HepG2 (cell line): ENCODE results near the gene RAET1E. TPM values are rescaled to one million over a fixed set of nuclear protein-coding genes. Genes with fewer than 3 reads are reported as not detected.

Experiments used
- ATAC-seq: fragments of 200-7000 bp; cut with Tn5 transposase; 3 replicates; pipeline ENCODE4 v1.9.1; 2020; ENCODE audit warnings: mild to moderate bottlenecking, moderate library complexity
- BruUV-seq: library from RNA; stranded (reverse); fragments of 400-500 nt; replicated peaks from 2 replicates; lab custom pipeline; 2021; lab: Mats Ljungman, UMichigan
- CTCF ChIA-PET: fragments of 300-600 bp; formaldehyde crosslinking; extraction: SDS; loops from one replicate; lab custom pipeline; 2021; ENCODE audit warnings: low total read pairs, inconsistent platforms, low intra/inter-chr PET ratio; lab: Yijun Ruan, JAX
- POLR2A ChIA-PET: fragments of 350-600 bp; sonication (Branson Sonifier 250); formaldehyde crosslinking; loops from one replicate; lab custom pipeline; 2020; ENCODE audit warnings: antibody characterized with exemption, inconsistent platforms; lab: Yijun Ruan, JAX
- DNase-seq: peaks from one replicate; pipeline ENCODE4 v3.0.0-alpha.2; 2015; ENCODE audit warnings: low spot score
- FAIRE-seq: peaks from 3 replicates; lab custom pipeline; 2011; peaks lifted over from hg19 to GRCh38; lab: Jason Lieb, UNC
- H2AFZ ChIP-seq: one replicate; pipeline ENCODE4 v1.6.1; 2011; ENCODE audit warnings: low read length, inconsistent platforms
- H3K27ac ChIP-seq: fragments of 300-600 bp; 3 replicates; pipeline ENCODE4 v1.8.0; 2011; ENCODE audit warnings: mixed run types, mild to moderate bottlenecking, mixed read lengths, low read length, inconsistent platforms; ENCODE audit not compliant: insufficient read depth; ENCODE audit errors: extremely low read length
- H3K27me3 ChIP-seq, 2 experiments: fragments of 200-600 bp in 1 of 2; 2 replicates in 1 of 2; 3 replicates in 1 of 2; pipeline versions ENCODE4 v1.6.0 to v1.8.0; 2011; ENCODE audit warnings: low read length in 2 of 2, mild to moderate bottlenecking in 2 of 2, moderate library complexity in 2 of 2, inconsistent platforms in 1 of 2; ENCODE audit not compliant: insufficient read depth in 2 of 2, control insufficient read depth in 1 of 2
- H3K36me3 ChIP-seq, 2 experiments: fragments of 200-600 bp in 1 of 2; replicated peaks in 1 of 2; 2 replicates in 1 of 2; 3 replicates in 1 of 2; pipeline versions ENCODE4 v1.5.1 to v1.8.0; 2011; ENCODE audit warnings: low read length in 2 of 2, inconsistent platforms in 1 of 2; ENCODE audit not compliant: insufficient read depth in 2 of 2, control insufficient read depth in 1 of 2
- H3K4me1 ChIP-seq: 2 replicates; pipeline ENCODE4 v1.5.1; 2012; ENCODE audit warnings: low read length, inconsistent platforms; ENCODE audit not compliant: insufficient read depth
- H3K4me2 ChIP-seq: 2 replicates; pipeline ENCODE4 v1.6.0; 2011; ENCODE audit warnings: low read depth, low read length, inconsistent platforms
- H3K4me3 ChIP-seq, 3 experiments: fragments of 200-600 bp in 1 of 3; sonication (generic), shearing (Covaris generic) in 1 of 3; replicated peaks in 1 of 3; 2 replicates each; pipeline ENCODE4 v1.5.1; 2011 to 2016; ENCODE audit warnings: low read length in 3 of 3, inconsistent platforms in 2 of 3, low read depth in 2 of 3, mild to moderate bottlenecking in 2 of 3, control low read depth in 1 of 3, mixed read lengths in 1 of 3; ENCODE audit not compliant: insufficient read depth in 1 of 3
- H3K79me2 ChIP-seq: one replicate; pipeline ENCODE4 v1.6.1; 2011; ENCODE audit warnings: low read length, inconsistent platforms; ENCODE audit not compliant: insufficient read depth
- H3K9ac ChIP-seq: 2 replicates; pipeline ENCODE4 v1.6.0; 2011; ENCODE audit warnings: mild to moderate bottlenecking, low read depth, low read length, inconsistent platforms; ENCODE audit not compliant: insufficient read depth
- H3K9me3 ChIP-seq: 2 replicates; pipeline ENCODE4 v1.5.1; 2012; ENCODE audit warnings: mild to moderate bottlenecking, low read length
- H4K20me1 ChIP-seq: 2 replicates; pipeline ENCODE4 v1.6.0; 2011; ENCODE audit warnings: inconsistent platforms, mild to moderate bottlenecking, low read length, moderate library complexity; ENCODE audit not compliant: insufficient read depth
- ARNTL ChIP-seq: sonication (generic); formaldehyde crosslinking; IDR thresholded peaks from 2 replicates; pipeline ENCODE4 v1.4.0; 2020; ENCODE audit warnings: mild to moderate bottlenecking, missing genetic modification reagents
- ATAD3A ChIP-seq: sonication (generic); formaldehyde crosslinking; IDR thresholded peaks from 2 replicates; pipeline ENCODE4 v1.4.0; 2020; ENCODE audit warnings: missing genetic modification reagents
- HDAC2 ChIP-seq: sonication (generic); formaldehyde crosslinking; IDR thresholded peaks from 2 replicates; pipeline ENCODE4 v1.4.0; 2020; ENCODE audit warnings: missing genetic modification reagents
- MATR3 ChIP-seq: sonication (generic); formaldehyde crosslinking; IDR thresholded peaks from 2 replicates; pipeline ENCODE4 v1.4.0; 2020; ENCODE audit warnings: missing genetic modification reagents
- RAD51 ChIP-seq: fragments of 450-650 bp; IDR thresholded peaks from 2 replicates; pipeline ENCODE4 v1.6.1; 2016; ENCODE audit warnings: borderline replicate concordance
- SOX6 ChIP-seq, 2 experiments: fragments of 450-650 bp in 1 of 2; sonication (generic) in 1 of 2; formaldehyde crosslinking in 1 of 2; IDR thresholded peaks; 2 replicates each; pipeline versions ENCODE4 v1.4.0 to v1.6.1; 2017 to 2020; ENCODE audit warnings: antibody characterized with exemption in 1 of 2, mild to moderate bottlenecking in 1 of 2, missing genetic modification reagents in 1 of 2
- XBP1 ChIP-seq: sonication (generic); formaldehyde crosslinking; IDR thresholded peaks from 2 replicates; pipeline ENCODE4 v1.5.0; 2020; ENCODE audit warnings: missing genetic modification reagents
- ZC3H13 ChIP-seq: sonication (generic); formaldehyde crosslinking; IDR thresholded peaks from 2 replicates; pipeline ENCODE4 v1.8.1; 2023; ENCODE audit warnings: mild to moderate bottlenecking, missing genetic modification reagents, moderate library complexity
- ZNF468 ChIP-seq: sonication (generic); formaldehyde crosslinking; IDR thresholded peaks from 2 replicates; pipeline ENCODE4 v1.8.0; 2022; ENCODE audit warnings: mild to moderate bottlenecking, moderate library complexity, missing genetic modification reagents
- ZNF670 ChIP-seq: sonication (generic); formaldehyde crosslinking; IDR thresholded peaks from 2 replicates; pipeline ENCODE4 v1.8.0; 2022; ENCODE audit warnings: mild to moderate bottlenecking, missing genetic modification reagents, borderline replicate concordance
- WGBS: methylation state at CpG from one replicate; pipeline ENCODE4 v1.1.6; 2017; ENCODE audit warnings: low lambda C conversion rate; 5-methylcytosine and 5-hydroxymethylcytosine counted together
- in situ Hi-C: cut with HindIII; loops from 2 replicates; pipeline ENCODE4 v1.10.0; 2017; ENCODE audit warnings: low pct_unique_long_range_greater_than_20kb; ENCODE audit not compliant: extremely low pct_ligation_motif_present
- intact Hi-C: fragments of 100-400 bp; cut with micrococcal nuclease; formaldehyde crosslinking; loops from one replicate; pipeline ENCODE4 v1.10.0; 2022; ENCODE audit not compliant: unreplicated experiment
- polyA plus RNA-seq, 8 experiments: library from polyadenylated mRNA; depleted of rRNA in 3 of 8; stranded (reverse) in 7 of 8; unstranded in 1 of 8; fragments of >200 nt; fragmentation: Illumina TruSeq in 4 of 8; extraction: Trizol in 4 of 8; gene quantifications; 2 replicates each; pipeline versions ENCODE4 v1.2.1 to v1.2.3, GENCODE V29; 2011 to 2016; ENCODE audit warnings: low read depth in 4 of 8, missing spikeins in 1 of 8, mixed read lengths in 1 of 8; ENCODE audit not compliant: insufficient read depth in 1 of 8
- total RNA-seq, 5 experiments: library from RNA; depleted of rRNA; stranded (reverse); fragments of >200 nt; fragmentation: Illumina TruSeq; extraction: Trizol; gene quantifications; 2 replicates each; pipeline ENCODE4 v1.2.3, GENCODE V29; 2016; ENCODE audit warnings: low read depth in 1 of 5
- TF ChIP-seq, protein P1 (sequence below): fragments of 450-650 bp; IDR thresholded peaks from 2 replicates; pipeline ENCODE4 v1.6.1; 2016
- TF ChIP-seq, protein P2 (sequence below): sonication (generic); formaldehyde crosslinking; IDR thresholded peaks from 2 replicates; pipeline ENCODE4 v1.5.0; 2020; ENCODE audit warnings: missing genetic modification reagents
- TF ChIP-seq, protein P3 (sequence below): sonication (generic); formaldehyde crosslinking; IDR thresholded peaks from 2 replicates; pipeline ENCODE4 v1.4.0; 2020; ENCODE audit warnings: missing genetic modification reagents, borderline replicate concordance
- TF ChIP-seq, protein P4 (sequence below): sonication (generic); IDR thresholded peaks from 2 replicates; pipeline ENCODE4 v1.6.1; 2016; ENCODE audit warnings: low read depth, borderline replicate concordance
- TF ChIP-seq, protein P5 (sequence below): sonication (generic); formaldehyde crosslinking; IDR thresholded peaks from 2 replicates; pipeline ENCODE4 v1.4.0; 2020; ENCODE audit warnings: low read depth, mild to moderate bottlenecking, missing genetic modification reagents

The RAET1E gene
- total and polyA plus RNA-seq, 2 of the 13 experiments (the other 11 are each of a cell fraction or from before 2014, with no cell fraction given), result not detected

DNA sequence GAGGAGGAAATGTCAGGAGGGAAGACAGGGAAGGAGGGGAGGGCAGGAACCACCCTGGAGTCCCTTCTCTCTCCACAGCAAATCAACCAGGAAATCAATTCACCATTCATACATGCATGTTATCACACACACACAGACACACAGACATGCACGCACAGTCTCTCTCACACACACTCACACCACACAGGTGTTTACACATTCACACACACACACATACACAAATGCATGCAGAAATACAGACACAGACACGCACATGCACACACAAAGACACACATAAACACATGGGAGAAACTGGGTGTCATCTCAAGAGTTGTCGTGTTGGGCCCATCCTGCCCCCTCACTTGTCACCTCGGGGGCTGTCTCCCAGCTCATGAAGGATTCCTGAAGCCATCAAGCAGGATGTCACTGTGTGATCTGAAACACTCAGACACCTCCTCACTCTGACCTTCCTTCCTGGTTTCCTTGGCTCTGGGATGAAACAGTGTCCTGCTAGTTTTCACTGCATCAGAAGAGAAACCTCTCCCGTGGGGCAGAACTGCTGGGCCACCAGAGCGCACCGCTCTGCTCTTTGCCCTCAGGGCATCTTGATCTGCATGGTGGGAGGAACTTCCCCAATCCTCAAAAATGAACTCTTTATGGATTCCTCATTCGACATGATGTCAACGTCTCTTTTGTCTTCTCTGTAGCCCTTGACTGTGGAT, 15.8 kb upstream of the RAET1E start:
- no TSS peak for BruUV-seq
- Histone ChIP-seq H3K36me3 (no peaks in the 10 kb centered on the region), H4K20me1 (no peaks in the 10 kb centered on the region)
- intact Hi-C loops, result no loop called here
- TF ChIP-seq ZNF468 (CRISPR knock-in tag) (no peak), XBP1 (CRISPR knock-in tag) (no peak), ZC3H13 (no peak), RAD51 (no peak), SOX6 (IDR thresholded peaks at IDR 0.05) (peak; percentile 62; the same call in 1 of the 2 replicates), SOX6 (CRISPR knock-in tag; IDR thresholded peaks at IDR 0.05) (no peak), ZNF670 (CRISPR knock-in tag) (no peak), ARNTL (CRISPR knock-in tag) (no peak), HDAC2 (CRISPR knock-in tag) (no peak), MATR3 (CRISPR knock-in tag) (no peak), ATAD3A (CRISPR knock-in tag) (no peak)
- TF ChIP-seq, protein P1, sequence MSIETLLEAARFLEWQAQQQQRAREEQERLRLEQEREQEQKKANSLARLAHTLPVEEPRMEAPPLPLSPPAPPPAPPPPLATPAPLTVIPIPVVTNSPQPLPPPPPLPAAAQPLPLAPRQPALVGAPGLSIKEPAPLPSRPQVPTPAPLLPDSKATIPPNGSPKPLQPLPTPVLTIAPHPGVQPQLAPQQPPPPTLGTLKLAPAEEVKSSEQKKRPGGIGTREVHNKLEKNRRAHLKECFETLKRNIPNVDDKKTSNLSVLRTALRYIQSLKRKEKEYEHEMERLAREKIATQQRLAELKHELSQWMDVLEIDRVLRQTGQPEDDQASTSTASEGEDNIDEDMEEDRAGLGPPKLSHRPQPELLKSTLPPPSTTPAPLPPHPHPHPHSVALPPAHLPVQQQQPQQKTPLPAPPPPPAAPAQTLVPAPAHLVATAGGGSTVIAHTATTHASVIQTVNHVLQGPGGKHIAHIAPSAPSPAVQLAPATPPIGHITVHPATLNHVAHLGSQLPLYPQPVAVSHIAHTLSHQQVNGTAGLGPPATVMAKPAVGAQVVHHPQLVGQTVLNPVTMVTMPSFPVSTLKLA, result peak; percentile 35; the same call in 1 of the 2 replicates
- TF ChIP-seq, protein P2, sequence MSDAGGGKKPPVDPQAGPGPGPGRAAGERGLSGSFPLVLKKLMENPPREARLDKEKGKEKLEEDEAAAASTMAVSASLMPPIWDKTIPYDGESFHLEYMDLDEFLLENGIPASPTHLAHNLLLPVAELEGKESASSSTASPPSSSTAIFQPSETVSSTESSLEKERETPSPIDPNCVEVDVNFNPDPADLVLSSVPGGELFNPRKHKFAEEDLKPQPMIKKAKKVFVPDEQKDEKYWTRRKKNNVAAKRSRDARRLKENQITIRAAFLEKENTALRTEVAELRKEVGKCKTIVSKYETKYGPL (CRISPR knock-in tag), result no peak
- TF ChIP-seq, protein P3, sequence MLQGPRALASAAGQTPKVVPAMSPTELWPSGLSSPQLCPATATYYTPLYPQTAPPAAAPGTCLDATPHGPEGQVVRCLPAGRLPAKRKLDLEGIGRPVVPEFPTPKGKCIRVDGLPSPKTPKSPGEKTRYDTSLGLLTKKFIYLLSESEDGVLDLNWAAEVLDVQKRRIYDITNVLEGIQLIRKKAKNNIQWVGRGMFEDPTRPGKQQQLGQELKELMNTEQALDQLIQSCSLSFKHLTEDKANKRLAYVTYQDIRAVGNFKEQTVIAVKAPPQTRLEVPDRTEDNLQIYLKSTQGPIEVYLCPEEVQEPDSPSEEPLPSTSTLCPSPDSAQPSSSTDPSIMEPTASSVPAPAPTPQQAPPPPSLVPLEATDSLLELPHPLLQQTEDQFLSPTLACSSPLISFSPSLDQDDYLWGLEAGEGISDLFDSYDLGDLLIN (CRISPR knock-in tag), result no peak
- TF ChIP-seq, protein P4, sequence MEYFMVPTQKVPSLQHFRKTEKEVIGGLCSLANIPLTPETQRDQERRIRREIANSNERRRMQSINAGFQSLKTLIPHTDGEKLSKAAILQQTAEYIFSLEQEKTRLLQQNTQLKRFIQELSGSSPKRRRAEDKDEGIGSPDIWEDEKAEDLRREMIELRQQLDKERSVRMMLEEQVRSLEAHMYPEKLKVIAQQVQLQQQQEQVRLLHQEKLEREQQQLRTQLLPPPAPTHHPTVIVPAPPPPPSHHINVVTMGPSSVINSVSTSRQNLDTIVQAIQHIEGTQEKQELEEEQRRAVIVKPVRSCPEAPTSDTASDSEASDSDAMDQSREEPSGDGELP, result no peak
- TF ChIP-seq, protein P5, sequence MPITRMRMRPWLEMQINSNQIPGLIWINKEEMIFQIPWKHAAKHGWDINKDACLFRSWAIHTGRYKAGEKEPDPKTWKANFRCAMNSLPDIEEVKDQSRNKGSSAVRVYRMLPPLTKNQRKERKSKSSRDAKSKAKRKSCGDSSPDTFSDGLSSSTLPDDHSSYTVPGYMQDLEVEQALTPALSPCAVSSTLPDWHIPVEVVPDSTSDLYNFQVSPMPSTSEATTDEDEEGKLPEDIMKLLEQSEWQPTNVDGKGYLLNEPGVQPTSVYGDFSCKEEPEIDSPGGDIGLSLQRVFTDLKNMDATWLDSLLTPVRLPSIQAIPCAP, result no peak
- TF ChIP-seq, all 625 proteins: peak for 2
- no peak for ATAC-seq
- WGBS, result 32% methylated on average over 9 of the region's 9 CpGs
- in situ Hi-C loops, result no loop called here
- Histone ChIP-seq H3K27ac (no peak overlapping the region), H3K4me3 (no peak overlapping the region), H3K9me3 (peaks cover 5% of the 10 kb centered on the region), H3K27me3 (peaks cover 3 to 38% of the 10 kb centered on the region in 2 experiments; a peak in 4 of 5 replicates), H2AFZ (no peak overlapping the region), H3K79me2 (no peaks in the 10 kb centered on the region), H3K4me2 (no peak overlapping the region), H3K4me1 (no peaks in the 10 kb centered on the region), H3K9ac (no peak overlapping the region)
- CTCF ChIA-PET, result no interaction called here
- POLR2A ChIA-PET, result no interaction called here
- FAIRE-seq, result no peak
- DNase-seq, result no peak
